ENCODE results near the gene RPTOR. TPM values are rescaled to one million over a fixed set of nuclear protein-coding genes. Genes with fewer than 3 reads are reported as not detected.

The RPTOR gene
- total RNA-seq, 2 experiments from 2014 or later, result 45.3 to 49.1 TPM

GRCh38 chr17:80731323-80731722 lies 186.7 kb downstream of the RPTOR start:
- CTCF ChIA-PET, result interaction anchor here (0.7 to 1.3 kb wide), 4 partner anchors 54 to 168 kb away, joined by 3 to 4 read pairs (median 4); no protein-coding TSS in a partner anchor
- DNase-seq, result no peak
- peak; percentile 71 for ATAC-seq
- H3K4me3 Mint-ChIP-seq, result peak overlapping the region; percentile 59
- intact Hi-C loops (cut with micrococcal nuclease), result no loop called here
- H3K9me3 Mint-ChIP-seq, result no peaks in the 10 kb centered on the region
- H3K36me3 Mint-ChIP-seq (ENCODE audit: low read depth), result peaks cover 26% of the 10 kb centered on the region
- H3K27ac Mint-ChIP-seq, result peak overlapping the region; percentile 91
- H3K27me3 Mint-ChIP-seq, result no peaks in the 10 kb centered on the region
- POLR2A ChIA-PET, result no interaction called here
- H3K4me1 Mint-ChIP-seq (ENCODE audit: low read depth), result peaks cover 32% of the 10 kb centered on the region
- no peak for TF ChIP-seq CTCF (IDR thresholded peaks at IDR 0.05)

GRCh38 chr17:80732268-80732667 lies 187.6 kb downstream of the RPTOR start:
- CTCF ChIA-PET, result no interaction called here

GRCh38 chr17:80737106-80738019 lies 192.7 kb downstream of the RPTOR start:
- DNase-seq (peak; percentile 44), ATAC-seq (peak; percentile 26)
- no peak overlapping the region for H3K27ac Mint-ChIP-seq
- H3K27me3 Mint-ChIP-seq, result no peaks in the 10 kb centered on the region
- H3K9me3 Mint-ChIP-seq, result no peaks in the 10 kb centered on the region
- intact Hi-C loops (cut with micrococcal nuclease), result no loop called here
- ChIA-PET POLR2A (interaction anchor here (0.8 to 1.7 kb wide), 3 partner anchors 30 to 82 kb away, joined by 3 to 4 read pairs (median 3); no protein-coding TSS in a partner anchor), CTCF (interaction anchor here (0.8 to 2.4 kb wide), 5 partner anchors 25 to 164 kb away, joined by 3 to 5 read pairs (median 3); no protein-coding TSS in a partner anchor)
- no peak overlapping the region for H3K4me3 Mint-ChIP-seq
- TF ChIP-seq CTCF (IDR thresholded peaks at IDR 0.05), result no peak
- peaks cover 37% of the 10 kb centered on the region for H3K36me3 Mint-ChIP-seq (ENCODE audit: low read depth)
- H3K4me1 Mint-ChIP-seq (ENCODE audit: low read depth), result peaks cover 63% of the 10 kb centered on the region

More at GRCh38 chr17:80732268-80732667, 187.6 kb downstream of the RPTOR start:
- POLR2A ChIA-PET, result no interaction called here
- no peak for ATAC-seq
- Mint-ChIP-seq H3K36me3 (ENCODE audit: low read depth) (peaks cover 23% of the 10 kb centered on the region), H3K27ac (no peak overlapping the region), H3K27me3 (no peaks in the 10 kb centered on the region), H3K4me1 (ENCODE audit: low read depth) (peaks cover 39% of the 10 kb centered on the region), H3K9me3 (no peaks in the 10 kb centered on the region), H3K4me3 (no peak overlapping the region)
- TF ChIP-seq CTCF (IDR thresholded peaks at IDR 0.05), result no peak
- intact Hi-C loops (cut with micrococcal nuclease), result no loop called here
- DNase-seq, result no peak

GRCh38 chr17:80738020-80738808 lies 193.6 kb downstream of the RPTOR start:
- CTCF ChIA-PET, result interaction anchor here (1.2 to 2.4 kb wide), 3 partner anchors 24 to 163 kb away, joined by 3 to 5 read pairs (median 3); no protein-coding TSS in a partner anchor
- peak; percentile 8 for ATAC-seq
- no peak for TF ChIP-seq CTCF (IDR thresholded peaks at IDR 0.05)
- intact Hi-C loops (cut with micrococcal nuclease), result no loop called here
- Mint-ChIP-seq H3K27ac (peak overlapping the region; percentile 86), H3K4me3 (no peak overlapping the region), H3K4me1 (ENCODE audit: low read depth) (peaks cover 69% of the 10 kb centered on the region), H3K27me3 (no peaks in the 10 kb centered on the region), H3K9me3 (no peaks in the 10 kb centered on the region), H3K36me3 (ENCODE audit: low read depth) (peaks cover 37% of the 10 kb centered on the region)
- DNase-seq, result no peak
- POLR2A ChIA-PET, result interaction anchor here (1.0 to 1.7 kb wide), 3 partner anchors 30 to 81 kb away, joined by 3 read pairs; no protein-coding TSS in a partner anchor

Data from activated CD8-positive, alpha-beta T cell treated with anti-CD3 and anti-CD28 coated beads for 36 hours (primary cell).